GM12878 (cell line): ENCODE data around the gene PRKAG3. TPM values are rescaled to one million over a fixed set of nuclear protein-coding genes. Genes with fewer than 3 reads are reported as not detected.

Experiments
- ATAC-seq: fragments of 200-7000 bp; cut with Tn5 transposase; 3 replicates; pipeline ENCODE4 v1.9.1; 2020; ENCODE audit warnings: mild to moderate bottlenecking, moderate library complexity
- BruUV-seq: library from RNA; stranded (reverse); fragments of 400-500 nt; replicated peaks from 2 replicates; lab custom pipeline; 2021; lab: Mats Ljungman, UMichigan
- CTCF ChIA-PET: fragments of 300-600 bp; sonication (Branson Sonifier 250); formaldehyde crosslinking; extraction: SDS; loops from one replicate; lab custom pipeline; 2021; ENCODE audit warnings: inconsistent platforms; lab: Yijun Ruan, JAX
- POLR2A ChIA-PET: fragments of 350-600 bp; formaldehyde crosslinking; extraction: SDS; loops from one replicate; lab custom pipeline; 2021; ENCODE audit warnings: inconsistent platforms; lab: Charles Lee
- RAD21 ChIA-PET: fragments of 300-600 bp; sonication (Branson Sonifier 250); formaldehyde crosslinking; loops from one replicate; lab custom pipeline; 2023; ENCODE audit warnings: antibody characterized with exemption; ENCODE audit not compliant: unreplicated experiment; lab: Charles Lee
- SMC1A ChIA-PET: fragments of 300-600 bp; sonication (Branson Sonifier 250); formaldehyde crosslinking; loops from one replicate; lab custom pipeline; 2023; ENCODE audit not compliant: unreplicated experiment, uncharacterized antibody; lab: Charles Lee
- DNase-seq: peaks from one replicate; pipeline ENCODE4 v3.0.0-alpha.2; 2011; ENCODE audit warnings: low read depth, low spot score
- FAIRE-seq: peaks from 3 replicates; lab custom pipeline; 2011; peaks lifted over from hg19 to GRCh38; lab: Jason Lieb, UNC
- H2AFZ ChIP-seq: 2 replicates; pipeline ENCODE4 v1.6.0; 2011; ENCODE audit warnings: low read depth, low read length, control low read depth; ENCODE audit not compliant: control insufficient read depth
- H3K27ac ChIP-seq: 2 replicates; pipeline ENCODE4 v1.5.1; 2011; ENCODE audit warnings: control low read depth; ENCODE audit not compliant: control insufficient read depth, insufficient read depth
- H3K27me3 ChIP-seq, 2 experiments: replicated peaks in 1 of 2; 2 replicates each; pipeline versions ENCODE4 v1.6.0 to v1.6.1; 2011; ENCODE audit warnings: low read length in 1 of 2; ENCODE audit not compliant: control insufficient read depth in 2 of 2, insufficient read depth in 2 of 2
- H3K36me3 ChIP-seq, 2 experiments: 2 replicates each; pipeline ENCODE4 v1.5.1; 2011; ENCODE audit warnings: low read length in 1 of 2; ENCODE audit not compliant: control insufficient read depth in 2 of 2, insufficient read depth in 2 of 2
- H3K4me1 ChIP-seq: 2 replicates; pipeline ENCODE4 v1.6.1; 2011; ENCODE audit warnings: mild to moderate bottlenecking, low read length, moderate library complexity, mixed read lengths; ENCODE audit not compliant: control insufficient read depth, insufficient read depth
- H3K4me2 ChIP-seq: 2 replicates; pipeline ENCODE4 v1.6.0; 2011; ENCODE audit warnings: control low read depth; ENCODE audit not compliant: control insufficient read depth, insufficient read depth
- H3K4me3 ChIP-seq: fragments of 200-600 bp; sonication (generic); 2 replicates; pipeline ENCODE4 v1.5.1; 2016
- H3K79me2 ChIP-seq: 2 replicates; pipeline ENCODE4 v1.6.0; 2011; ENCODE audit warnings: low read length; ENCODE audit not compliant: control insufficient read depth, insufficient read depth
- H3K9ac ChIP-seq: 2 replicates; pipeline ENCODE4 v1.8.0; 2011; ENCODE audit warnings: low read length, control low read depth, mixed read lengths; ENCODE audit not compliant: control insufficient read depth, insufficient read depth
- H3K9me3 ChIP-seq: replicated peaks from 3 replicates; pipeline ENCODE4 v1.5.1; 2011; ENCODE audit warnings: mild to moderate bottlenecking, low read length; ENCODE audit not compliant: control insufficient read depth, insufficient read depth
- H4K20me1 ChIP-seq: 2 replicates; pipeline ENCODE4 v1.6.0; 2011; ENCODE audit not compliant: control insufficient read depth, insufficient read depth
- MTA2 ChIP-seq: fragments of 450-650 bp; IDR thresholded peaks from 2 replicates; pipeline ENCODE4 v1.6.1; 2016; ENCODE audit warnings: low read depth, mild to moderate bottlenecking, moderate library complexity
- RELA ChIP-seq: fragments of 450-650 bp; IDR thresholded peaks from 2 replicates; pipeline ENCODE4 v1.8.0; 2014; ENCODE audit warnings: borderline replicate concordance; ENCODE audit not compliant: partially characterized antibody
- RUNX3 ChIP-seq: IDR thresholded peaks from 2 replicates; pipeline ENCODE4 v1.6.1; 2012; ENCODE audit warnings: low read length, inconsistent platforms
- SIN3A ChIP-seq: IDR thresholded peaks from 2 replicates; pipeline ENCODE4 v1.6.1; 2012; ENCODE audit warnings: low read depth, low read length, improper control_type of control experiment
- WGBS: methylation state at CpG from one replicate; pipeline ENCODE4 v1.1.6; 2016; ENCODE audit warnings: low lambda C conversion rate; ENCODE audit not compliant: insufficient replicate concordance, insufficient coverage; ENCODE audit errors: missing lambda C conversion rate; 5-methylcytosine and 5-hydroxymethylcytosine counted together
- in situ Hi-C: fragments of 300-500 bp; cut with MboI; formaldehyde crosslinking; loops from 9 replicates; pipeline ENCODE4 v1.14.3; 2018; ENCODE audit warnings: mixed read lengths
- intact Hi-C: fragments of 100-400 bp; cut with micrococcal nuclease; formaldehyde crosslinking; loops from one replicate; pipeline ENCODE4 v1.14.2; 2022; ENCODE audit not compliant: unreplicated experiment
- polyA plus RNA-seq, 11 experiments: library from polyadenylated mRNA; depleted of rRNA in 4 of 11; unstranded in 6 of 11; stranded (reverse) in 5 of 11; fragments of >200 nt; fragmentation: Nextera tagmentation in 4 of 11; fragmentation: Illumina TruSeq in 1 of 11; extraction: Ambion mirVana in 4 of 11; extraction: Trizol in 1 of 11; gene quantifications; 1 replicate in 1 of 11; 2 replicates in 10 of 11; pipeline versions ENCODE4 v1.2.1 to v1.2.3, GENCODE V29; 2011 to 2016; ENCODE audit warnings: inconsistent platforms in 2 of 11, missing spikeins in 2 of 11, low read depth in 1 of 11
- total RNA-seq, 4 experiments: library from RNA; depleted of rRNA in 3 of 4; stranded (reverse); fragments of >200 nt in 3 of 4; fragmentation: Illumina TruSeq in 1 of 4; extraction: Trizol in 1 of 4; gene quantifications; 2 replicates each; pipeline versions ENCODE4 v1.2.1 to v1.2.3, GENCODE V29; 2013 to 2021

Gene PRKAG3
- total and polyA plus RNA-seq, 10 of the 15 experiments (the other 5 are each of a cell fraction or from before 2014, with no cell fraction given) = 0.04 to 0.12 (median 0.06) TPM; not detected in 7

GRCh38 chr2:218804817-218805216 is 26.8 kb downstream of the PRKAG3 start:
- FAIRE-seq = no peak
- Histone ChIP-seq H3K4me1 (no peaks in the 10 kb centered on the region), H2AFZ (no peak overlapping the region), H3K4me3 (no peak overlapping the region), H3K9me3 (no peaks in the 10 kb centered on the region; the same call in none of the 3 replicates), H4K20me1 (no peaks in the 10 kb centered on the region), H3K79me2 (no peaks in the 10 kb centered on the region), H3K9ac (no peak overlapping the region), H3K4me2 (no peak overlapping the region), H3K27me3 (peaks cover 0 to 1% of the 10 kb centered on the region in 2 experiments; a peak in 1 of 4 replicates), H3K36me3 (no peaks in the 10 kb centered on the region), H3K27ac (no peak overlapping the region)
- WGBS = 96% methylated on average over 1 of the region's 1 CpG
- in situ Hi-C loops = no loop called here
- no TSS peak for BruUV-seq
- TF ChIP-seq SIN3A = no peak
- intact Hi-C loops = no loop called here
- ATAC-seq = no peak
- ChIA-PET SMC1A (no interaction called here), POLR2A (no interaction called here), RAD21 (no interaction called here), CTCF (no interaction called here)
- no peak for DNase-seq

GRCh38 chr2:218802386-218802994 is 29.1 kb downstream of the PRKAG3 start:
- intact Hi-C loops = no loop called here
- H3K4me3 ChIP-seq = no peak overlapping the region

More at GRCh38 chr2:218802386-218802994, 29.1 kb downstream of the PRKAG3 start:
- Histone ChIP-seq H3K79me2 (no peaks in the 10 kb centered on the region), H3K36me3 (no peaks in the 10 kb centered on the region), H3K27ac (no peak overlapping the region), H4K20me1 (no peaks in the 10 kb centered on the region), H2AFZ (no peak overlapping the region), H3K9me3 (no peaks in the 10 kb centered on the region; the same call in none of the 3 replicates), H3K4me1 (no peaks in the 10 kb centered on the region), H3K9ac (no peak overlapping the region), H3K27me3 (peaks cover 0 to 2% of the 10 kb centered on the region in 2 experiments; a peak in 2 of 4 replicates), H3K4me2 (no peak overlapping the region)
- WGBS = 0% methylated on average over 4 of the region's 4 CpGs
- FAIRE-seq (no peak), ATAC-seq (no peak), DNase-seq (peak; percentile 7)
- no TSS peak for BruUV-seq
- ChIA-PET SMC1A (no interaction called here), RAD21 (no interaction called here), POLR2A (no interaction called here), CTCF (interaction anchor here (0.9 kb wide), 1 partner anchor 13 kb away, joined by 3 read pairs; no protein-coding TSS in a partner anchor)
- in situ Hi-C loops = no loop called here
- peak; percentile 86 for TF ChIP-seq RUNX3
- 0 out of 2 replicates have a peak, but pooled peaks have one; percentile 34 for TF ChIP-seq MTA2
- TF ChIP-seq RELA = no peak
